Measurements from ENCODE around the gene PHLPP2.

Gene PHLPP2

DNA sequence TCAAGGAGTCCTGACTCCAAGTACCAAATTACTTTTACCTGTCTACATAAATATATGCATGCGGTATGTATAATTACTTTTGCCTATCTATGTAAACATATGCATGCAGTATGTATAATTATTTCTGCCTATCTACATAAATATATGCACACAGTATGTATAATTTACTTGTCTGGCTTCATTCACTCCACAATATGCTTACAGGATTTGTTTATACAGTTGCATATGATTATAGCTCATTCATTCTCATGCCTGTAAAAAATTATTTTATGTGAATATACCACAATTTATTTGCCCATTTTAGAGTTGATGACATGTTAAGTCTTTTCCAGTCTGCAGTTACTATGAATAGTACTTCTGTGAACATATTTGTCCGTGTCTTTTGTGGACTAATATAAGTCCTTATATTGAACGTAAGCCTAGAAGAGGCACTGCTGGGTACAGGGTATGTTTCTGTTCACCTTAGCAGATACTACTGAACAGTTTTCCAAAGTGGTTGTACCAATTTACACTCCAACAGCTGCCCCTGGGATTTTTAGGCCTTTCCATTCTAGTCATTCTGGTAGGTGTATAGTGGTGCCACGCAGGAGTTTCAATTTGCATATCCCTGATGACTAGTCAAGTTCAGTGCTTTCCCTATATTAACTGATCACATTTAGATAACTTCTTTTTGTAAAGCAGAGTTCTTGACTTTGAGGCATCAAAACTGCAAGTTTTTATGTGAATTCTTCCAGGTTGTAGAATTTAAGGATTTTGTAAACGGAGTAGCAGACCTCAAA is 51.5 kb downstream of the PHLPP2 start:
- DNase-seq (ENCODE audit: low read depth in 2 of 3, low spot score in 1 of 3): no peak

DNA sequence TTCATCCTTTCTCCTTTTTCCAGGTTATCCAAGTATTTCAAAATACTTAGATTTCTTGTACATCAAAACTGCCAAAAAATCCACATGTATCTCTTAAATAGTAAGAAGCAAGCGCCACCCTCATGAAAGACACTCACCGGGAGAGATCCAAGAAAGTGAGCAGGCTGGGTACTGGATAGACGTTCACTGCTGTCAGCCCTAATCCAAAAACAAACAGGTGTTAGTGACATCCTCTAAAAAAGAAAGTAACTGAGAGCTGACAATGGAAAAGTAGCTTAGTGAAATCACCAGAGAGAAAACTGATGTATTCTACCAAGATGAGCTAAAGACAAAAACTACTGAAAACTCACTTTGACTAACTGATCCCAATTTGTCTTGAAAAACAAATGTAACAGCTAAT is 52.4 kb downstream of the PHLPP2 start:
- DNase-seq (ENCODE audit: low read depth in 2 of 3, low spot score in 1 of 3): no peak

DNA sequence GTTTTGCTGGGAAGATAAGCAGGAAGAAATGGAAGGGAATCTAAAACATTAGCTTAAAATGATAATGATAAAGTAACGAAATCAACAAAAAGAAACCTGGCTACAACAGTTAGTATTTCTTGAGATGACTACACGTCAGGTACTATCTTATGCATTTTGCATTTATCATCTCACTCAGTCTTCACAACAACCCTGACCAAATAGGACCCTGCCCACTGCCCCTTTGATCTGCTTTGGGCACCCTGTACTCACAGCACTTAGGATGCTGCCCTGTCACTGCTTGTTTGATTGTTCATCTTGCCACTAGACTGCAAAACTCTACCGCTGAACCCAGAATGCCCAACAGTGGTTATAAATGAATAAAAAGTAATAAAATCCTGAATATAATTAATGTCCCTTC is 53.3 kb downstream of the PHLPP2 start:
- no peak for DNase-seq (ENCODE audit: low read depth in 2 of 3, low spot score in 1 of 3)

DNA sequence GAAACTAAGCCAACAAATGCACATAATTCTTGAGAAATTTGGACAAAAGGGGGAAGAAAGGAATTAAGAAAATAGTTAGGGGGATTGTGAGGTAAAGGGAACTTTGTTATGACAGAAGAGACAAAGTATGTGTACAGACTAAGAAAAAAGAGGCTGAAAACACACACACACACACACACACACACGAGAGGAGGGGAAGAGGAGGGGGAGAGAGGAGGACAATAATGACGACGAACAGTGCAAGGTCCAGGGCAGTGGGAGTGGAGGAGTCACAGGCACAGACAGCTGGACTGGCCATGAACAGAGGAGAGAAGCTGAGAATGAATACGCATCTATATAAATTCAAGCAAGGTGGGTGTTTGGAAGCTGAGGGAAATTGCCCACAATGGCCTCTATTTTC is 54.0 kb downstream of the PHLPP2 start:
- DNase-seq (ENCODE audit: low read depth in 2 of 3, low spot score in 1 of 3): no peak

DNA sequence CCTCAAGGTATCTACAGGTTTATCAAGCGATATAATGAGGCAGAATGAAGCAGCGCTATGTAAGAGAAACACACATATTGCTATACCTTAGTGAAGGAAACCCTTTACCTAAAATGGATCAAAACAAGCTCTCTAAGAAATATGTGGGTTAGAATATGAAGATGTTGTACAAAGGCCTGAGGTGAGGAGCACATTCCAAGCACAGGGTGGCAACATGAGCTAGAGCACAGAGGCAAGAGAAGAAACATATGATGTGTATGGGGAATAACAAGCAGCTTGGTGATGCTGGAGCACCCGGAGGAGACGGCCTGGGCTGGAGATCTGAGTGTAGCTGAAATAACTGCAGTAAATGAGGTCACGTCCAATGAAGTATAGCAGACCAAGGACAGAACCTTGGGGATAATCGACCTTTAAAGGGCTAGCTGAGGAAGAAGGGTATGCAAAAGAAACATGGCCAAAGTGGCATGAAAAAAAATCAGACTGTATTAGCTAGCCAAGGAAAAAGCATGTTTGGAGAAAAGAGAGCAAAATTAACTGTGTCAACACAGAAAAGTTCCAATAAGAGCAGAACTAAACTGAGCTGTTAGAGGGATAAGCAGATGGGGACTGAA is 54.5 kb downstream of the PHLPP2 start:
- DNase-seq (ENCODE audit: low read depth in 2 of 3, low spot score in 1 of 3): no peak

DNA sequence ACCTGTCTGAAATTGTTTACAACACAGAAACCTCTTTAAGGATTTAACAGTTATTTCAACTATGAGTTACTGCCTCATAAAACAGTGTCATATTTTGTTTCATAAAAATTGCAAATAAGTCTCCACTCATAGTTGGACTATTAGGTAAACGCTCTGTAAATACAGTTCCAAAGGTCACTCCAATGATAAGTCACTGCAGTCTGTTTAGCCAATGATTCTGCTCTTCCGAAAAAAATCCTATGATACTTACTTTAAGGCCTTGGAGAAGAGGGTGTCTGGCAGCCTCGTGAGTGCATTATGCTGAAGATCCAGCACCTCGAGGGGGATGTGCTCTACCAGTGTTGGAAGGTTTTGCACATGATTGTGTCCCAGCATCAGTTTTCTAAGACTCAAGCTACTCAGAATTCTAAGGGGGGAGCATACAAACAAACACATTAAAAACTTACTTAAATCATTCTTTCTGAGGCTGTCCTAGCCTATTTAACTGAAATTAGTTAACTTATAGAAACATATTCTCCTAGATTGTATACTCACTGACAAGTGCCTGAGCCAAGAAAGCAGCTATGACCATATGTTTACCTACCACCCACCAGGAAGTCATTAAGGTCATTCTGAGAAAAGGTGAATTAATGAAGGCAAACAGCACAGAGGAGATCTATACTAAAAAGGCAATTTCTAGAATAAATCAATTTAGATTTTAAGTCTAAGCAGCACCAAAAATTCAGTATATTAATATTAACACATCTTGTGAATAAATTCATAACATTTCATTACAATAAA is 57.4 kb downstream of the PHLPP2 start:
- no peak for DNase-seq (ENCODE audit: low read depth in 2 of 3, low spot score in 1 of 3)

DNA sequence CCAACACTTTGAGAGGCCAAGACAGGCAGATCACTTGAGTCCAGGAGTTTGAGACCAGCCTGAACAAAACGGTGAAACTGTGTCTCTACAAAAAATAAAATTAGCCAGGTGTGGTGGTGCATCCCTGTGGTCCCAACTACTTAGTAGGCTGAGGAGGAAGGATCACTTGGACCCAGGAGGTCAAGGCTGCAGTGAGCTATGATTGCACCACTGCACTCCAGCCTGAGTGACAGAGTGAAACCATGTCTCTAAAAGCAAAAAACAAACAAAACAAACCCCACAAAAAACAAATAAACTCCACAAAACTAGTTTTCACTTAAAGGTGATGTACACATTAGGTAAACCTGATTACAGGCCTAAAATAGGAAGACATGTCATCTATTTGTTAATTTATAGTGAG is 58.2 kb downstream of the PHLPP2 start:
- DNase-seq (ENCODE audit: low read depth in 2 of 3, low spot score in 1 of 3): no peak

DNA sequence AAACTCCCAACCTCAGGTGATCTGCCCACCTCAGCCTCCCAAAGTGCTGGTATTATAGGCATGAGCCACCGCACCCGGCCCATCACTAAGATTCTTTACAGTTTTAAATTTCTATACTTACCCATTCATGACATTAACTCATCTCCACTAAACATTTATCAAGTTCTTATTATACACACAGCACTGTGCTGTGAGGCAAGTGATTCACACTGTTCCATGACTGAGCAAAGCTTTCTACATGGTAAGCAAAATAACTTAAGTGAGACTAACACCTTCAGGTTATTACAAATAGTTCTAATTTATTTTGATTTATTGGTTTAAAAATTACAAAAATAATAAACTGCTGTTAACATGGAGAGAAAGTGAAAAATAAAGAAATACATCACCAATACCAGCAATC is 65.0 kb downstream of the PHLPP2 start:
- no peak for DNase-seq (ENCODE audit: low read depth in 2 of 3, low spot score in 1 of 3)

DNA sequence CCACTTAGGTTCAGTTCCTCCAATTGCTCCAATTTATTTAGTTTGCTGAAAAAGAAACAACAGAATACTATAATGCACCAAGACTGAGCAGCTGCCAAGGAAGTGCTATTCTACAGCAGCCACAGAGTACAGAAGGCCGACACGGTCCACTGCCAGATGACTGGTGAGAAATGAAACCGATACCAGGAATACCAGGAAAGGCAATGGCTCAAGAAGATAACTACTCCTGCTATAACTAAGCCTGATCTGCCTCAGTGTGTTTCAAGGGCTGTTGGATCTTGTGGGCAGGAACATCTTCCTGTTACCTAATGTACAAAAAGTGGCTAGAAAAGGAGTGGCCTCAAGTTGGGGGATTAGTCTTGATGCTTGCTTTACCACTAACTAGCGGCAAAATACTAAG is 65.7 kb downstream of the PHLPP2 start:
- no peak for DNase-seq (ENCODE audit: low read depth in 2 of 3, low spot score in 1 of 3)

DNA sequence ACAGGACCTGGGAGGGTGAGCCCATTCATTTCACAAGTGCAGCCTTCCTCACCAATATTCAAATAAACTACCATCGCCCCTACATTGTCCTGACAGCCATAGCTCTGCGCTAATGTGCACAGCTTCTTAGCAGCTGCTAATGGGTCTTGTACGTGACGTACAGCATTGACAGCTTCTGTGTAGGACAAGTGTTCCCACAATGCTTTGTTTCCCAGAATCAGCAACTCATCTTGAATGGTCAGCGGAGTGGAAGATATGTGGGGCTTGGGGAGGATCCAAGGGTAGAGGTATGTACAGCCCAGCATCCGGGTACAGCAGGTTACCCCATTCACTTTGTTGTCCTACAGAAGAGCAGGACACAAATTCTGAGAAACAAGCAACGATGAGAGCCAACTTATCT is 74.8 kb downstream of the PHLPP2 start:
- DNase-seq (ENCODE audit: low read depth in 2 of 3, low spot score in 1 of 3): no peak

DNA sequence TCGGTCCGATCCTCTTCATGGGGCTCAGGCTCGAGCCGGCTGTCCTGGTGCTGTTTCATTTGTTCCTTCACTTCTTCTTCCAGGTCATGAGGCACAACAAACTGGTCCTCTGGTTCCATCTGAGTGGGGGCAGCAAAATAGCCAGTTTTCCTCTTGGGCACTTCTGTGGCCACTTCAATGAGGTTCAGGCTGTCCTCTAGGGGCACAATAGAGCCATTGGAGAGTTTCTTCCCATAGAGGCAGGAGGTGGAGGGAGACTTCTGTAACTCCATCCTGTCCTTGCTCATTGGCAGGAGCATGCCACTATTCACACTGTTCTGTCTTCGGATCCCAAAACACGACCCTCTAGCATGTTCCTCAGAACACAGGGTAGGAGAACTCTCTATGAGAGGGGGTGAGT is 75.6 kb downstream of the PHLPP2 start:
- no peak for DNase-seq (ENCODE audit: low read depth in 2 of 3, low spot score in 1 of 3)

DNA sequence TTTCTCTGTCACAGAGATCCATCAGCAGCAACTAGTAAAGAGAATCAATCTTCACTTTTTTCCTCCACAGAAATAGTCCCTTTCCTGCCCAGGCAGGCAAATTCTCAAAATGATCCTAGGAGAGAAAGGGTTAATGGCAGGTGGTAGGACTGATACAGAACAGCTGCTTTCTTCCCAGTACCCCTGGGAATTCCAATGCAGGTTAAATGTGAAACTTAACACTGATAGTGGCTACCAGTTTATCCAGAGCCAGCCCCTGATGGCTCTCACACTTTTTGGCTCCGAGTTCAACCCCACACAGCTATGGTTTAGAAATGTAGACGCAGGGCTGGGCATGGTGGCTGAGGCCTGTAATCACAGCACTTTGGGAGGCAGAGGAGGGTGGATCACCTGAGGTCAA is 76.3 kb downstream of the PHLPP2 start:
- DNase-seq (ENCODE audit: low read depth in 2 of 3, low spot score in 1 of 3): no peak

DNA sequence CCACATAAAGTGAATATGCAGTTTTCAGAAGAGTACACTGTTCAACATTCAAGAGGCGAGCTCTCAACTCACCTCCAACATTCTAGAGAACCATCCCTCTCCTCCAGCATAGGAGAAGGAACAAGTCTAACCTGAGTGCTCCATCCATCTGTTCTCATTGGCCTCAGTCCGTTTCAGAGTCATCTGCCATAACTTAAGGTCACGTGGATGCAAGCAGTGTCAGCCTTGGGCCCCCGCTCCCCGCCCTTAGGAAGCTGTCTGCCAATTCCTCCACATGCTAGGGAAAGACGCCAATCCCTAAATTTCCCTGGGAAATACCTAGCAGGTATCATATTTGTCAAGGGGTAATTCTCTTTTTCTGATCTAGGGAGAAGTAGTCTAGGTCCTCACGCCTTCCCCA is 77.1 kb downstream of the PHLPP2 start:
- no peak for DNase-seq (ENCODE audit: low read depth in 2 of 3, low spot score in 1 of 3)

DNA sequence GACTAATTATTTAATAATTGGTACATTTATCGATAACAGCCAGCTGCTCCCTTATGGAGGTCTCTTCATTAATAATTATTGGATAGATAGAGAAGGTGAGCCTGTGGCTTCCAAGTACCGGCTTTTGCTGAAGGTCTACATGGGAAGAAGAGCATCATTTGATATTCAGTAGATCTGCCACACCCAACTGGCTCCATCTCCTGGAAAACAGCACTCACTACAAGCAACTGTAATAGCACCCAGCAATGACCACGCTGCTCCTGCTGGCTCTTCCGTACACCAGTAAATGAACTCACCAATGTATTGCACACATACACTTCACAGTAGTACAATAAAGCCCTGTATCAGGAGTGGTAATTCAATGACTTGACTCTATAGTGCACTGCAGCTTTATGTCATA is 79.1 kb downstream of the PHLPP2 start:
- no peak for DNase-seq (ENCODE audit: low read depth in 2 of 3, low spot score in 1 of 3)

DNA sequence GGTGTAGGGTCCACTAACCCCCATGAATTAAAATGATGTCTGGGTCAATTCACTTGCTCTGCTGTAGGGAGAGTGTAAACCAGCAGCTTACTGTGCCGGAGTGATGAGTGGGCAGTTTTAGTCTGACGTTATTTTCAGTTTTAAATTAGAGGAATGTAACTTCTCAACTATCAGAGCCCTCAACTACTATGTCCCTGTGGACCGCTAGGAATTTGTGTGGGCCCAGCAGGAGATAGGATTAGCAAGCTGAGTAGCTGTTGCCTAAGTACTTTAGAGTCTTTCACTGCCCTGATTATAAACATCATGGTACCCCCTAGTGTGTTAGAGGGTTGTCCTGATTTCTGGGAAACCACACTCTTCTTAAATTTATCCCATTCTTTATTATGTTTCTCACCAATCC is 87.1 kb downstream of the PHLPP2 start:
- no peak for DNase-seq (ENCODE audit: low read depth in 2 of 3, low spot score in 1 of 3)

DNA sequence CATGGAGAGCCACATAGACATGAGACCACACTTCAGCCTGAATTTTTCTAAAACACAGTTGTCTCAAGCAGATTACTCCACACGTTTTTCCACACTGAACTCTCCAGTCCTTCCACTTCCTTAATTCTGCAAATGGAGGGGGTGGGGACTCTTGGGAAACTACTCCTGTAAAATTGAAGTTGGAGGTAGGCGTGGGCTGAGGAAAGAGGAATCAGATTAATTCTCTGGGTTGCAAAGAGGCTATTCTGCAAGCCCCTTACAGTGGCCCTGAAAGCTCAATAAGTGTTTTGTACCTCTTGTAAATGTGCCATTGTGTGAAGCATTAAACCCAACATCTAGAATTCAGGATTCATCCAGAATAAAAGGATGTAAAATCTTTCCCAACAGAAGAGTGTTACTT is 88.9 kb downstream of the PHLPP2 start:
- DNase-seq (ENCODE audit: low read depth in 2 of 3, low spot score in 1 of 3): no peak

DNA sequence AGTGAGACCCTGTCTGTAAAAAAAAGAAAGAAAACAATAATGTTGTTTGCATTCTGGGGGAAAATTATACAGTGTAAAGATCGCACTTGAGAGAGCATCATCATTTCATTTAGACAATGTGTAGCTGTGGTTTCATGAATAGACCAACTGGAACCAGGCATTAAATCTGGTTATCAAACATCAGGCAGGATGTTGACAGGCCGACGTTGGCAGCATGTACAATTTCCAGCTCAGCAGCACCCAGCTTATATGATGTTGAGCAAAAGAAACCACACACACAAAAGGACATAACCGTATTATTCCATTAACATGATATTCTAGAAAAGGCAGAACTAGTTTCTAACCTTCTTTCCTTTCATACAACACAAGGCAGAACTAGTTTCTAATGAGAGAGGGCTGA is 92.7 kb downstream of the PHLPP2 start:
- DNase-seq (ENCODE audit: low read depth in 2 of 3, low spot score in 1 of 3): no peak

DNA sequence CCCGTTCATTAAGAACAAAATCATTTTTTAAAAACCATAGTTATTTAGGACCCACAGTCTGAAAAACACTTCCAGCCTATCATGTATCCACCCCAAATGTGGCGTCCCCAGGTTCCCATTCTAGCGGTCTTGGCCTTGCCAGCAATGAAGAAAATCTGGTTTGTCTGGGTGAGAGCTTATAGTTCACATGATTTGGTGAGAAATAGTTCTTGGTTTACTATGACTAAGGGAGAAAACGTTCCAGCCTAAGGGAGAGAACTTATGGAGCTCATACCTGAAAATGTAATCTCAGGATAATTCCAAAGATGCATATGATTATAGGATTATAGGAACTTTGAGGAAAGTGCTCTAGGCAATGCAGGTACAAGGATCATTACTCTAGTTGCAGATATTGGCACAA is 93.7 kb downstream of the PHLPP2 start:
- no peak for DNase-seq (ENCODE audit: low read depth in 2 of 3, low spot score in 1 of 3)

DNA sequence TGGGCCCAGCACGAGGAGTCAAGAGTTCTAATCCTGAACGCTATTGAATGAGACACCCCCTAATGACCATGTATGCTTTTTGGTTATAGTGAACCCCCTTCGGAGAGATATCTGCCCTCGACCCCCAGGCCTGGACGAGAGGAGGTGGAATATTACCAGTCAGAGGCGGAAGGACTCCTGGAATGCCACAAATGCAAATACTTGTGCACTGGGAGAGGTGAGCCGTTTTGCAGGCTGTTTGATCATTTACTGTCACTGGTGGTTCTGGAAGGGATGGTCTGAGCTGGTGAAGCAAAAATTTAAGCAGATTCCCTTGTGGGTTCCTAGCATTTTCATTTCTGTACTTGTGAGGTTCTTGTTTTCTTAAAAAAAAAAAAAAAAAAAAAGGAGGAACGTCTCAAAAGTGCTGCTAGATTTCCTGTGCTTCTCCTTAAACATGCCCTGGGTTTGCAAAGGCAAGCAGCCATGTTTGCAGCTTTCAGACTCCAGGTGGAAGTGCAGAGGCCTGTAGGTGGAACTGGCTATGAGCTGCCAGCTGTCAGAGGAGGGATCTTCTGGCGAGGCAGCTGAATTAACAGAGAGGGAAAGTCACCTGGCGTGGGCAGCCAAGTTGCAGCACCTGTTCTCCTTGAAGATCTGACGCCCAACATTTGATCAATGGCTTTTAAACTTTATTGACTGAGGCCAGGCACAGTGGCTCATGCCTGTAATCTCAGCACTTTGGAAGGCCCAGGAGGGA is 95.1 kb downstream of the PHLPP2 start:
- no peak for DNase-seq (ENCODE audit: low read depth in 2 of 3, low spot score in 1 of 3)

DNA sequence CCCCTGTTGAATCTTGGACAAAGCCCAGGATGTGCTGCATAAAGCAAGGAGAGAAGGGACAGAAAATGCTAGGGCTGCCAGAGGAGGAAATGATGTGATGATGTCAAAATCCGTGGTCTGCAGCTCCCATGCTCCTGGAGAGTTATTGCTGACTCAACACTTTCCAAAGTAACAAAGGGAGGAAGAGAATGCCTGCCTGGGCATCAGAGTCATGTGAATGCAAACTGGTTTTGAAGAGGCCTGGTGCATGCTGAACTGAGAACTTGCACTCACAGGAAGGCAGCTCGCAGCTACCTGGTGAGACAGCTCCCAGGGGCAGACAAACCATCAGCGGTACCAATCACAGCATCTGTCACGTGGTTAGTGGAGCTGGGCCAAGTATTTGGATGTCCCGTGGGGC is 95.7 kb downstream of the PHLPP2 start:
- DNase-seq (ENCODE audit: low read depth in 2 of 3, low spot score in 1 of 3): no peak

DNA sequence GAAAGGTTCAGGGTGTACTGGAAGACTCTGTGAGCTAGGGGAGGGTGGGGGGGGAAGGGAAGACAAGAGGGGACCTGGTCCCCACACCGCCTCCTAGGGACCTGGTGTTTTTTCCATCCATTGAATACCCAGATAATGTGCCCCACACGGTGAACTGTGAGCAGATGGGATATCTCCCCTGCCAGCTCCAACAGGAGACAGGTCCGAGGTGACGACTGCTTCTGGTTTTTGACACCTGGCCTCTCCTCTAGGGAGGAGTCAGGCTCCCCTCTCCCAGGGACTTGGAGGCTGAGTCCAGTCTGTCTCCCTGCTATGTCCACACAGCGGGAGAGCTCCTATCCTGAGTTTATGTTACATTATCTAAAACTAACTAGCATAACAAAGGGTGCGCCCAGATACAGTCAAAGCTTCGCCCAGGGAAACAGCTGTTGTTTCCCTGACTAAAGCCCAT is 96.7 kb downstream of the PHLPP2 start:
- DNase-seq (ENCODE audit: low read depth in 2 of 3, low spot score in 1 of 3): no peak

DNA sequence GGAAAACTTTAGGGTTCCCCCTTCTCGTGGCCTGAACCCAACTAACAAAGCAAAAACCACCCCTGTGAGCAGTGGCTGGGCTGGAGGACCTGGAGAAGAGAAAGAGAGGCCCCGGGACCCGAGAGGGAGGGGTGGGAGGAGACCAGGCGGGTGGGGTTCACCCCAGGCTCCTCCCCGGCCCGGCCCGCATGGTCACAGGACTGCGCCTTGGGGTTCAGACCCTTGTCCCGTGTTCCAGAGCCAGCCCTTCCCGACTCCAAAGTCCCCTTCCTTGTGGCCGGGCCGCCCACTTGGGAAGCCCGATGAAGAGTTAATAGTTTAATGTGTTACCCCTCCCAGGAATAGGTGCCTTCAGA is 97.7 kb downstream of the PHLPP2 start:
- no peak for DNase-seq (ENCODE audit: low read depth in 2 of 3, low spot score in 1 of 3)
